GM23338 (cell line): ENCODE results near the gene SNRPB2. TPM values are rescaled to one million over a fixed set of nuclear protein-coding genes. Genes with fewer than 3 reads are reported as not detected.

Experiments used
- ATAC-seq: fragments of 200-7000 bp; cut with Tn5 transposase; 3 replicates; pipeline ENCODE4 v1.9.1; 2020
- DNase-seq: peaks from one replicate; pipeline ENCODE4 v3.0.0-alpha.2; 2015; ENCODE audit warnings: low spot score
- H2AFZ ChIP-seq: fragments of 200-600 bp; sonication (generic); 2 replicates; pipeline ENCODE4 v1.8.0; 2016; ENCODE audit warnings: antibody characterized with exemption, mild to moderate bottlenecking, moderate library complexity
- H3F3A ChIP-seq: fragments of 200-600 bp; sonication (generic); replicated peaks from 2 replicates; pipeline ENCODE4 v1.8.0; 2017; ENCODE audit warnings: antibody characterized with exemption, mixed run types, low read depth
- H3K27ac ChIP-seq: fragments of 200-600 bp; sonication (generic); 2 replicates; pipeline ENCODE4 v1.6.1; 2016; ENCODE audit warnings: low read depth
- H3K27me3 ChIP-seq: fragments of 200-600 bp; sonication (generic); 2 replicates; pipeline ENCODE4 v1.8.0; 2016; ENCODE audit warnings: mild to moderate bottlenecking, mixed run types, moderate library complexity; ENCODE audit not compliant: insufficient read depth
- H3K36me3 ChIP-seq: fragments of 200-600 bp; sonication (generic); 2 replicates; pipeline ENCODE4 v1.8.0; 2016; ENCODE audit warnings: mild to moderate bottlenecking; ENCODE audit not compliant: insufficient read depth
- H3K4me1 ChIP-seq: fragments of 200-600 bp; sonication (generic); 2 replicates; pipeline ENCODE4 v1.8.0; 2016; ENCODE audit warnings: mild to moderate bottlenecking, moderate library complexity; ENCODE audit not compliant: insufficient read depth
- H3K4me2 ChIP-seq: fragments of 200-600 bp; sonication (generic); 2 replicates; pipeline ENCODE4 v1.7.1; 2017; ENCODE audit warnings: mixed run types
- H3K4me3 ChIP-seq: fragments of 200-600 bp; sonication (generic); 2 replicates; pipeline ENCODE4 v1.6.1; 2016; ENCODE audit warnings: mixed run types
- H3K79me2 ChIP-seq: fragments of 200-600 bp; sonication (generic); replicated peaks from 2 replicates; pipeline ENCODE4 v1.8.0; 2017; ENCODE audit warnings: mild to moderate bottlenecking; ENCODE audit not compliant: insufficient read depth
- H3K9me2 ChIP-seq: fragments of 200-600 bp; sonication (generic); 2 replicates; pipeline ENCODE4 v1.8.0; 2017; ENCODE audit not compliant: insufficient read depth
- H4K20me1 ChIP-seq: fragments of 200-600 bp; sonication (generic); replicated peaks from 2 replicates; pipeline ENCODE4 v1.8.0; 2017; ENCODE audit warnings: mild to moderate bottlenecking; ENCODE audit not compliant: insufficient read depth
- H3K27ac Mint-ChIP-seq: 2 replicates; pipeline ENCODE4 v1.8.0; 2020; ENCODE audit warnings: inconsistent platforms, mild to moderate bottlenecking, moderate library complexity, mixed read lengths
- H3K27me3 Mint-ChIP-seq: 3 replicates; pipeline ENCODE4 v1.8.0; 2022; ENCODE audit warnings: low read depth, mild to moderate bottlenecking, moderate library complexity, mixed read lengths, inconsistent platforms; ENCODE audit not compliant: insufficient read depth, poor library complexity
- H3K36me3 Mint-ChIP-seq: 3 replicates; pipeline ENCODE4 v1.8.0; 2021; ENCODE audit warnings: low read depth, mild to moderate bottlenecking, inconsistent platforms, moderate library complexity, mixed read lengths
- H3K4me1 Mint-ChIP-seq: 3 replicates; pipeline ENCODE4 v1.8.0; 2020; ENCODE audit warnings: mild to moderate bottlenecking, inconsistent platforms, mixed read lengths
- H3K4me3 Mint-ChIP-seq: 3 replicates; pipeline ENCODE4 v1.8.0; 2021; ENCODE audit warnings: moderate library complexity, mild to moderate bottlenecking, inconsistent platforms, mixed read lengths
- H3K9me3 Mint-ChIP-seq: 3 replicates; pipeline ENCODE4 v1.8.0; 2020; ENCODE audit warnings: moderate library complexity, mild to moderate bottlenecking, inconsistent platforms, mixed read lengths
- CREB1 ChIP-seq: fragments of 250-450 bp; sonication (Bioruptor Pico); IDR thresholded peaks from 2 replicates; pipeline ENCODE4 v1.5.0; 2020; ENCODE audit warnings: low read depth, mild to moderate bottlenecking, moderate library complexity
- EZH2 ChIP-seq: fragments of 200-600 bp; sonication (generic); IDR thresholded peaks from one replicate; pipeline ENCODE4 v1.8.0; 2017; ENCODE audit warnings: antibody characterized with exemption, mild to moderate bottlenecking, low read depth; ENCODE audit not compliant: unreplicated experiment
- EZH2phosphoT487 ChIP-seq: fragments of 200-600 bp; sonication (generic); IDR thresholded peaks from one replicate; pipeline ENCODE4 v1.8.1; 2018; ENCODE audit warnings: antibody characterized with exemption; ENCODE audit not compliant: unreplicated experiment
- JUNB ChIP-seq: IDR thresholded peaks from one replicate; pipeline ENCODE4 v1.6.1; 2016; ENCODE audit warnings: antibody characterized with exemption; ENCODE audit not compliant: unreplicated experiment
- NANOG ChIP-seq: IDR thresholded peaks from 2 replicates; pipeline ENCODE4 v1.6.1; 2016; ENCODE audit warnings: antibody characterized with exemption, borderline replicate concordance
- POLR2AphosphoS5 ChIP-seq: IDR thresholded peaks from 2 replicates; pipeline ENCODE4 v1.6.1; 2016; ENCODE audit warnings: antibody characterized with exemption, low read depth
- STAT1 ChIP-seq: IDR thresholded peaks from one replicate; pipeline ENCODE4 v1.6.1; 2016; ENCODE audit warnings: antibody characterized with exemption; ENCODE audit not compliant: unreplicated experiment
- ZNF114 ChIP-seq: fragments of 250-450 bp; sonication (Bioruptor Pico); IDR thresholded peaks from 2 replicates; pipeline ENCODE4 v1.5.0; 2020; ENCODE audit warnings: mild to moderate bottlenecking, moderate library complexity
- ZNF331 ChIP-seq: fragments of 250-450 bp; sonication (Bioruptor Pico); IDR thresholded peaks from 2 replicates; pipeline ENCODE4 v1.5.0; 2020; ENCODE audit warnings: low read depth, mild to moderate bottlenecking, moderate library complexity
- polyA plus RNA-seq: library from polyadenylated mRNA; unstranded; fragments of >200 nt; fragmentation: Nextera tagmentation; extraction: Ambion mirVana; gene quantifications from 2 replicates; pipeline ENCODE4 v1.2.1, GENCODE V29; 2016
- total RNA-seq: library from RNA; depleted of rRNA; stranded (reverse); fragments of >200 nt; shearing (Covaris generic); gene quantifications from 2 replicates; pipeline ENCODE4 v1.2.3, GENCODE V29; 2014
- TF ChIP-seq, protein P1 (sequence below): fragments of 250-450 bp; sonication (Bioruptor Pico); IDR thresholded peaks from 2 replicates; pipeline ENCODE4 v1.5.0; 2020; ENCODE audit warnings: mild to moderate bottlenecking, moderate library complexity
- TF ChIP-seq, protein P2 (sequence below): IDR thresholded peaks from 2 replicates; pipeline ENCODE4 v1.6.1; 2016; ENCODE audit warnings: antibody characterized with exemption
- TF ChIP-seq, protein P3 (sequence below): IDR thresholded peaks from one replicate; pipeline ENCODE4 v1.6.1; 2018; ENCODE audit warnings: antibody characterized with exemption; ENCODE audit not compliant: unreplicated experiment
- TF ChIP-seq, protein P4 (sequence below), 2 experiments: fragments of 200-600 bp in 1 of 2; sonication (generic) in 1 of 2; conservative IDR thresholded peaks; 2 replicates each; pipeline versions ENCODE4 v1.5.1 to v1.6.1; 2016 to 2017; ENCODE audit warnings: antibody characterized with exemption in 2 of 2, low read depth in 2 of 2, mild to moderate bottlenecking in 2 of 2, moderate library complexity in 1 of 2

The SNRPB2 gene
- total and polyA plus RNA-seq, 2 experiments from 2014 or later, result 94.9 to 377 TPM

DNA sequence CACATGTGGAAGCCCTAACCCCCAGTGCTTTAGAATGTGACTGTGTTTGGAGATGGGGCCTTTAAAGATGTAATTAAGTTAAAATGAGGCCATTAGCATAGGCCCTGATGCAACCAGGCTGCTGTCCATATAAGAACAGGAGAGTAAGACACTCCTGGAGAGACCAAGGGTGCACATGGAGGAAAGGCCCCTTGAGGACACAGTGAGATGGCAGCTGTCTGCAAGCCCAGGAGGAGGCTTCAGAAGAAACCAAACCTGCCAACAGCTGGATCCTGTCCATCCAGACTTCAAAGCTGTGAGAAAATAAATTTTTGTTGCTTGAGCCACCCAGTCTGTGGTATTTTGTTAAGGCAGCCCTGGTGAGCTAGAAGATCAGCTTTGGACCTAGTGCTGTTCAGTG is 16.8 kb upstream of the SNRPB2 start:
- H3K4me1 ChIP-seq, result peaks cover 10% of the 10 kb centered on the region

More for the DNA sequence above, 16.8 kb upstream of the SNRPB2 start:
- 0 out of 2 replicates have a peak, but pooled peaks cover under 1% of the 10 kb centered on the region for H3K9me2 ChIP-seq
- no peaks in the 10 kb centered on the region for H3F3A ChIP-seq
- H3K27me3 ChIP-seq, result no peaks in the 10 kb centered on the region
- ATAC-seq (no peak), DNase-seq (no peak)
- Mint-ChIP-seq H3K4me3 (no peak overlapping the region), H3K36me3 (no peaks in the 10 kb centered on the region), H3K9me3 (peaks cover 4% of the 10 kb centered on the region; the same call in 1 of the 3 replicates), H3K4me1 (peaks cover 23% of the 10 kb centered on the region), H3K27me3 (no peaks in the 10 kb centered on the region), H3K27ac (no peak overlapping the region)
- no peaks in the 10 kb centered on the region for H3K79me2 ChIP-seq
- H3K4me3 ChIP-seq, result no peak overlapping the region
- TF ChIP-seq ZNF114 (CRISPR knock-in tag) (no peak), NANOG (no peak), POLR2AphosphoS5 (no peak), EZH2 (no peak), JUNB (no peak), STAT1 (no peak), EZH2phosphoT487 (no peak), CREB1 (CRISPR knock-in tag) (no peak), ZNF331 (CRISPR knock-in tag) (no peak)
- TF ChIP-seq, protein P1, sequence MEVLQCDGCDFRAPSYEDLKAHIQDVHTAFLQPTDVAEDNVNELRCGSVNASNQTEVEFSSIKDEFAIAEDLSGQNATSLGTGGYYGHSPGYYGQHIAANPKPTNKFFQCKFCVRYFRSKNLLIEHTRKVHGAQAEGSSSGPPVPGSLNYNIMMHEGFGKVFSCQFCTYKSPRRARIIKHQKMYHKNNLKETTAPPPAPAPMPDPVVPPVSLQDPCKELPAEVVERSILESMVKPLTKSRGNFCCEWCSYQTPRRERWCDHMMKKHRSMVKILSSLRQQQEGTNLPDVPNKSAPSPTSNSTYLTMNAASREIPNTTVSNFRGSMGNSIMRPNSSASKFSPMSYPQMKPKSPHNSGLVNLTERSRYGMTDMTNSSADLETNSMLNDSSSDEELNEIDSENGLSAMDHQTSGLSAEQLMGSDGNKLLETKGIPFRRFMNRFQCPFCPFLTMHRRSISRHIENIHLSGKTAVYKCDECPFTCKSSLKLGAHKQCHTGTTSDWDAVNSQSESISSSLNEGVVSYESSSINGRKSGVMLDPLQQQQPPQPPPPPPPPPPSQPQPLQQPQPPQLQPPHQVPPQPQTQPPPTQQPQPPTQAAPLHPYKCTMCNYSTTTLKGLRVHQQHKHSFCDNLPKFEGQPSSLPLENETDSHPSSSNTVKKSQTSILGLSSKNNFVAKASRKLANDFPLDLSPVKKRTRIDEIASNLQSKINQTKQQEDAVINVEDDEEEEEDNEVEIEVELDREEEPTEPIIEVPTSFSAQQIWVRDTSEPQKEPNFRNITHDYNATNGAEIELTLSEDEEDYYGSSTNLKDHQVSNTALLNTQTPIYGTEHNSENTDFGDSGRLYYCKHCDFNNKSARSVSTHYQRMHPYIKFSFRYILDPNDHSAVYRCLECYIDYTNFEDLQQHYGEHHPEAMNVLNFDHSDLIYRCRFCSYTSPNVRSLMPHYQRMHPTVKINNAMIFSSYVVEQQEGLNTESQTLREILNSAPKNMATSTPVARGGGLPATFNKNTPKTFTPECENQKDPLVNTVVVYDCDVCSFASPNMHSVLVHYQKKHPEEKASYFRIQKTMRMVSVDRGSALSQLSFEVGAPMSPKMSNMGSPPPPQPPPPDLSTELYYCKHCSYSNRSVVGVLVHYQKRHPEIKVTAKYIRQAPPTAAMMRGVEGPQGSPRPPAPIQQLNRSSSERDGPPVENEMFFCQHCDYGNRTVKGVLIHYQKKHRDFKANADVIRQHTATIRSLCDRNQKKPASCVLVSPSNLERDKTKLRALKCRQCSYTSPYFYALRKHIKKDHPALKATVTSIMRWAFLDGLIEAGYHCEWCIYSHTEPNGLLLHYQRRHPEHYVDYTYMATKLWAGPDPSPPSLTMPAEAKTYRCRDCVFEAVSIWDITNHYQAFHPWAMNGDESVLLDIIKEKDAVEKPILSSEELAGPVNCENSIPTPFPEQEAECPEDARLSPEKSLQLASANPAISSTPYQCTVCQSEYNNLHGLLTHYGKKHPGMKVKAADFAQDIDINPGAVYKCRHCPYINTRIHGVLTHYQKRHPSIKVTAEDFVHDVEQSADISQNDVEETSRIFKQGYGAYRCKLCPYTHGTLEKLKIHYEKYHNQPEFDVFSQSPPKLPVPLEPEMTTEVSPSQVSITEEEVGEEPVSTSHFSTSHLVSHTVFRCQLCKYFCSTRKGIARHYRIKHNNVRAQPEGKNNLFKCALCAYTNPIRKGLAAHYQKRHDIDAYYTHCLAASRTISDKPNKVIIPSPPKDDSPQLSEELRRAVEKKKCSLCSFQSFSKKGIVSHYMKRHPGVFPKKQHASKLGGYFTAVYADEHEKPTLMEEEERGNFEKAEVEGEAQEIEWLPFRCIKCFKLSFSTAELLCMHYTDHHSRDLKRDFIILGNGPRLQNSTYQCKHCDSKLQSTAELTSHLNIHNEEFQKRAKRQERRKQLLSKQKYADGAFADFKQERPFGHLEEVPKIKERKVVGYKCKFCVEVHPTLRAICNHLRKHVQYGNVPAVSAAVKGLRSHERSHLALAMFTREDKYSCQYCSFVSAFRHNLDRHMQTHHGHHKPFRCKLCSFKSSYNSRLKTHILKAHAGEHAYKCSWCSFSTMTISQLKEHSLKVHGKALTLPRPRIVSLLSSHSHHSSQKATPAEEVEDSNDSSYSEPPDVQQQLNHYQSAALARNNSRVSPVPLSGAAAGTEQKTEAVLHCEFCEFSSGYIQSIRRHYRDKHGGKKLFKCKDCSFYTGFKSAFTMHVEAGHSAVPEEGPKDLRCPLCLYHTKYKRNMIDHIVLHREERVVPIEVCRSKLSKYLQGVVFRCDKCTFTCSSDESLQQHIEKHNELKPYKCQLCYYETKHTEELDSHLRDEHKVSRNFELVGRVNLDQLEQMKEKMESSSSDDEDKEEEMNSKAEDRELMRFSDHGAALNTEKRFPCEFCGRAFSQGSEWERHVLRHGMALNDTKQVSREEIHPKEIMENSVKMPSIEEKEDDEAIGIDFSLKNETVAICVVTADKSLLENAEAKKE, result no peak
- TF ChIP-seq, protein P2, sequence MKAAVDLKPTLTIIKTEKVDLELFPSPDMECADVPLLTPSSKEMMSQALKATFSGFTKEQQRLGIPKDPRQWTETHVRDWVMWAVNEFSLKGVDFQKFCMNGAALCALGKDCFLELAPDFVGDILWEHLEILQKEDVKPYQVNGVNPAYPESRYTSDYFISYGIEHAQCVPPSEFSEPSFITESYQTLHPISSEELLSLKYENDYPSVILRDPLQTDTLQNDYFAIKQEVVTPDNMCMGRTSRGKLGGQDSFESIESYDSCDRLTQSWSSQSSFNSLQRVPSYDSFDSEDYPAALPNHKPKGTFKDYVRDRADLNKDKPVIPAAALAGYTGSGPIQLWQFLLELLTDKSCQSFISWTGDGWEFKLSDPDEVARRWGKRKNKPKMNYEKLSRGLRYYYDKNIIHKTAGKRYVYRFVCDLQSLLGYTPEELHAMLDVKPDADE, result no peak
- TF ChIP-seq, protein P3, sequence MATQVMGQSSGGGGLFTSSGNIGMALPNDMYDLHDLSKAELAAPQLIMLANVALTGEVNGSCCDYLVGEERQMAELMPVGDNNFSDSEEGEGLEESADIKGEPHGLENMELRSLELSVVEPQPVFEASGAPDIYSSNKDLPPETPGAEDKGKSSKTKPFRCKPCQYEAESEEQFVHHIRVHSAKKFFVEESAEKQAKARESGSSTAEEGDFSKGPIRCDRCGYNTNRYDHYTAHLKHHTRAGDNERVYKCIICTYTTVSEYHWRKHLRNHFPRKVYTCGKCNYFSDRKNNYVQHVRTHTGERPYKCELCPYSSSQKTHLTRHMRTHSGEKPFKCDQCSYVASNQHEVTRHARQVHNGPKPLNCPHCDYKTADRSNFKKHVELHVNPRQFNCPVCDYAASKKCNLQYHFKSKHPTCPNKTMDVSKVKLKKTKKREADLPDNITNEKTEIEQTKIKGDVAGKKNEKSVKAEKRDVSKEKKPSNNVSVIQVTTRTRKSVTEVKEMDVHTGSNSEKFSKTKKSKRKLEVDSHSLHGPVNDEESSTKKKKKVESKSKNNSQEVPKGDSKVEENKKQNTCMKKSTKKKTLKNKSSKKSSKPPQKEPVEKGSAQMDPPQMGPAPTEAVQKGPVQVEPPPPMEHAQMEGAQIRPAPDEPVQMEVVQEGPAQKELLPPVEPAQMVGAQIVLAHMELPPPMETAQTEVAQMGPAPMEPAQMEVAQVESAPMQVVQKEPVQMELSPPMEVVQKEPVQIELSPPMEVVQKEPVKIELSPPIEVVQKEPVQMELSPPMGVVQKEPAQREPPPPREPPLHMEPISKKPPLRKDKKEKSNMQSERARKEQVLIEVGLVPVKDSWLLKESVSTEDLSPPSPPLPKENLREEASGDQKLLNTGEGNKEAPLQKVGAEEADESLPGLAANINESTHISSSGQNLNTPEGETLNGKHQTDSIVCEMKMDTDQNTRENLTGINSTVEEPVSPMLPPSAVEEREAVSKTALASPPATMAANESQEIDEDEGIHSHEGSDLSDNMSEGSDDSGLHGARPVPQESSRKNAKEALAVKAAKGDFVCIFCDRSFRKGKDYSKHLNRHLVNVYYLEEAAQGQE, result no peak
- TF ChIP-seq, protein P4, sequence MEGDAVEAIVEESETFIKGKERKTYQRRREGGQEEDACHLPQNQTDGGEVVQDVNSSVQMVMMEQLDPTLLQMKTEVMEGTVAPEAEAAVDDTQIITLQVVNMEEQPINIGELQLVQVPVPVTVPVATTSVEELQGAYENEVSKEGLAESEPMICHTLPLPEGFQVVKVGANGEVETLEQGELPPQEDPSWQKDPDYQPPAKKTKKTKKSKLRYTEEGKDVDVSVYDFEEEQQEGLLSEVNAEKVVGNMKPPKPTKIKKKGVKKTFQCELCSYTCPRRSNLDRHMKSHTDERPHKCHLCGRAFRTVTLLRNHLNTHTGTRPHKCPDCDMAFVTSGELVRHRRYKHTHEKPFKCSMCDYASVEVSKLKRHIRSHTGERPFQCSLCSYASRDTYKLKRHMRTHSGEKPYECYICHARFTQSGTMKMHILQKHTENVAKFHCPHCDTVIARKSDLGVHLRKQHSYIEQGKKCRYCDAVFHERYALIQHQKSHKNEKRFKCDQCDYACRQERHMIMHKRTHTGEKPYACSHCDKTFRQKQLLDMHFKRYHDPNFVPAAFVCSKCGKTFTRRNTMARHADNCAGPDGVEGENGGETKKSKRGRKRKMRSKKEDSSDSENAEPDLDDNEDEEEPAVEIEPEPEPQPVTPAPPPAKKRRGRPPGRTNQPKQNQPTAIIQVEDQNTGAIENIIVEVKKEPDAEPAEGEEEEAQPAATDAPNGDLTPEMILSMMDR (conservative IDR thresholded peaks at IDR 0.05; ENCODE audit: low read depth in 2 of 2), result no peak
- H2AFZ ChIP-seq, result peak overlapping the region; percentile 33
- H3K27ac ChIP-seq, result no peak overlapping the region
- no peaks in the 10 kb centered on the region for H4K20me1 ChIP-seq
- H3K36me3 ChIP-seq, result no peaks in the 10 kb centered on the region
- H3K4me2 ChIP-seq, result no peak overlapping the region
